Spleen (tissue), 7 donors: Measurements from ENCODE around the gene NEDD4L.

Experiments
- CTCF ChIP-seq, 11 experiments: fragments of 200-600 bp in 7 of 11; fragments of 450-650 bp in 4 of 11; sonication (generic) in 4 of 11; IDR thresholded peaks in 8 of 11; conservative IDR thresholded peaks in 3 of 11; 1 replicate in 7 of 11; 2 replicates in 4 of 11; pipeline versions ENCODE4 v1.4.0 to v1.8.0; 2016 to 2021; ENCODE audit warnings: antibody characterized with exemption in 11 of 11, inconsistent platforms in 4 of 11, mild to moderate bottlenecking in 1 of 11
- POLR2A ChIP-seq, 3 donors: fragments of 450-650 bp; IDR thresholded peaks; one replicate each; pipeline ENCODE4 v1.5.1; 2017; ENCODE audit warnings: antibody characterized with exemption in 3 of 3, mild to moderate bottlenecking in 1 of 3
- donor health status: DM: no; HTN: no; CAD: no; lungs with moderate emphysema.
- donor health status: DM: no; HTN: no; CAD: no.
- donor health status: DM: no; HTN: no; CAD: no.

DNA sequence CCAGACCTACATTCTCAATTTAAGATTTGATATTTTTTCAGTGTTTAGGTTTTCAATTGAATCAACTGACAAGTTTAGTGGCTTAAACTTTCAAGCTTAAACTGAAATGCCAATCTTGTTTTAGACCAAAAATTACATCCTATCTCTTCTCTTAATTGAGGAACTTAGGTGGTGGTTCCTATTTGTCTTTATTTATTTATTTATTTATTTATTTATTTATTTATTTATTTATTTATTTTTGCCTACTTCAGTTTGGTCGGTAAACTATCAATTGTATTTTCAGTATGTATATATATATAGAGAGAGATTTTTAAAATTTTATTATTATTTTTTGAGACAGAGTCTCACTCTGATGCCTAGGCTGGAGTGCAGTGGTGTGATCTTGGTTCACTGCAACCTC is 68.1 kb downstream of the NEDD4L start:
- no peak for TF ChIP-seq CTCF (IDR thresholded peaks at IDR 0.05 in 8 of 11, conservative IDR thresholded peaks at IDR 0.05 in 3 of 11)
- no peak for TF ChIP-seq POLR2A (IDR thresholded peaks at IDR 0.05)
